NOMO-1 treated with DMSO at 0.1 percent for 48 hours (cell line): ENCODE measurements around the gene NAA35.
"Not testable (repeated sequence)": the region's sequence is repeated elsewhere in the genome, so short reads cannot be mapped to it uniquely, and the experiment has no call there.

Experiments
- DNase-seq: peaks from one replicate; lab custom pipeline; 2025; ENCODE audit not compliant: unreplicated experiment; lab: John Stamatoyannopoulos, UW

The NAA35 gene

DNA sequence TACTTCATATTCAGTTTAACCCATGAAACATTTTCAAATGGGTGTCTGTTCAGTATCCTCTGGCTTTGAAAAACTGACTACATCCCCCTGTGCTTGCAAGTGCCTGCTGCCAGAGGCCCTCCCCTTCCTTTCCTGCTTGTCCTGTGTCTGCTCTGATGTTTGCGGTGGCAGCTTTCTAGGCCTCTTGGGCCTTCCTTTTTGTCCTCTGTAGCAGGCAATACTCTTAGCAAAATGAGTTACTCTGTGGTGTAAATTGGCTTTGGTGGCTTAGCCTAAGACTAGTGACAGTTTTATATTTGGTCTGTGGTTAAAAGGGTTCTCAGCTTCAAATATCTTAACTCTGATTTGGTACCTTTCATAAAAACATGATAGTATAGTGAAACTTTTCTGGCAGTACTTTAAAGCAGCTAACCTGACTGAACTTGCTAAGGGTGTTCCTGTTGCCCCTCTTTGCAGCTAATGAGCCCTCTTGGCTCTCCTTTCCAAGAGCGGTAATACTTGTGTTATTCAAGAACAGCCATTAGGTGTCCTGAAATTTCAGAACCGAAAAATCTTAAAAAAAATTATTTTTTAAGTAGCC, 81.8 kb downstream of the NAA35 start:
- no peak for DNase-seq

DNA sequence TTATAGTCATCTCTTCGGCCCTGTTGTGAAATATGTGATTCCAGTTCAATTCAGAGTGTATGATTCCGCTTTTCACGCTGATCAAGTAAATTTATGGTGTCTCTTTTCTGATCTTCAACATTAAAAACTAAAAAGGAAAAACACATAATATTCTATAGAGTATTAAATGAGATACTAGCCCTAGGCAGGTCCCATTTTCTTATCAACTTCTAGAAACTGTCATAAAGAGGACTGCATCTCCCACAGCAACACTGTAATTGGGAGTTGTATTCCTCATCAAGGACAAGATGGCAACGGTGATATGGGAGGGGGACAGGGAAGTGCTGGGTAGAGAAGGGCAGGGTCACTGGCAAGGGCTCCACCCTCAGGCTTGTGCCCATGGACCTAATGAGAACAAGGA, 86.8 kb downstream of the NAA35 start:
- no peak for DNase-seq

DNA sequence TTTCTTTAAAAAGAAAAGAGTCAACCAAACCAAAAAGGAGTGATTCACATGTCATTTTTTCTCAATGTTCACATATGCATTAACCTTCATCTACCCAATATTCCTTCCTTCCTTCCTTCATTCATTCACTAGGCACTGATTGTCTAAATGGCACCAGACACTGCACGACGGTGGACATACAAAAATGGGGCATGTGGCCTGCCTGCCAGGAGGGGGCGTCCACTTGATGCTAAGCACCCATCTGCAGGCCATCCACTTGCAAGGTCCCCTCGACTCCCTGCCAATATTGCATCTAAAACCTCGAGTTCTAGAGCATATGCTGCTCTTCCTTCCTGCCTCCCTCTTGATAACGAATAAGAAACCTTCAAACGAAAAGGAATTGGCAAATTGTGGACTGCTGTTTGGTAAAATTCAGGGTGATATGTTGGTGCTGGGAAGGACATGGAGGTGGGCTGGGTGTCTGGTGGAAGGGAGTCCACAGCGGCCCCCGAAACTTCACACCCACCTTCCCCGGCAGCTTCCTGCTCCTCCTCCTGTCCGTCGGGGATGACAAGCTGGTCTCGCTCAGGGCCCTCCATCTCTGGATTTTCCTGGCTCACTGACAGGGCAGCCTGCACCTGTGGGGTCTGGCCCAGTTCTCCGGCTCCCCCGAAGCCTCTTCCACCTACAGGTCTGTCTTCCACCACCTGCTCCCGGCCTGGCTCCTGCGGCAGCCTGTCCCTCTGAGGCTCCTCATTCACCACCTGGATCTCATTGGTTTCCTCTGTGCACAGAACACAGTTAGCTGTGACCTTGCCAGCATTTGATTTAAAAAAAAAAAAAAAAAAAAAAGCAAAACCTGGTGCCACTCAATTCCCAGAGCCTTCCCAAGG, 94.2 kb downstream of the NAA35 start:
- DNase-seq: no peak

DNA sequence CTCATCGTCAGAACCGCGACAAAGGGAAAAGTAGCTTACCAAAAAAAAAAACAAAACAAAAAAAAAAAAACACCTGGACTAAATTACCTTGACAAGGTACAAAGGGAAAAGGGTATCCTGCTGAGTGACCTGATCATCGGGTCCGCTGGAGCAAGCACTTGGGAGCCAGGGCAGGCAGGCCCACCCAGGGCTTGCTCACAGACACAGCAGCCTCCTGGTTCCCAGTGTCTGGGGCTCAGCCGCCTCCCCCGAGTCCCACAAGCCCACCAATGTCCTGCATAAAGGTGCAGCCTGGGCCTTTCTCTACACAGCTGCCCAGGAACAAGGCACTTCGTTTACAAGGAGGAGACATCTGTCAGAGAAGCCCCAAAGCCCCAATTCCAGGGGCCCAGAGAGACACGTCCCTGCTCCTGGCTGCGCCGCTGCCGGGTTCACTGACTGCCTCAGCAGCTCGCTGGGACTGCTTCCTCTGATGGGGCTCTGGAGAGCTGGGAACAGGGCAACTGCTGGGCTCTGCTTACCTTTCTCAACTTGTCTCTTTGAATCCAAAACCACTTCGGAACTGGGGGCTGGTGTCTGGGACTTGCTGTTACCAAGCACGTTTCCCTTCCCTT, 95.0 kb downstream of the NAA35 start:
- no peak for DNase-seq

DNA sequence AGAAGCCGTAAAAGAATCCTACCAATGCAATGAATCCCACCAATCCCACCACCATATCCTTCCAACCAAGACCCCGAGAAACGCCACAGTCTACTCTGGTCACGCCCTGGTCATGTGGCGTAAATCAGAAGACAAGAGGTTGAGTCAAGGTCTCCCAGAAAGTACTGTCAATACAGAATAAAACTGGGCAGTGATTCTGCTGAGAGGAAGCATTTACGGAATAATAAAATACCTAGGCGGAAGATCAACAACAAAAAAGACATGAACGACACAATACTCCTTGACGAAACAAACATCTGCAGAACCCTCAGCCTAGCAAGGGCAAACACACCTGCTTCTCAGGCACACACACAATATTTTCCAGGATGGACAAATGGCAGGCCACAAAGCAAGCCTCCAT, 95.6 kb downstream of the NAA35 start:
- no peak for DNase-seq

DNA sequence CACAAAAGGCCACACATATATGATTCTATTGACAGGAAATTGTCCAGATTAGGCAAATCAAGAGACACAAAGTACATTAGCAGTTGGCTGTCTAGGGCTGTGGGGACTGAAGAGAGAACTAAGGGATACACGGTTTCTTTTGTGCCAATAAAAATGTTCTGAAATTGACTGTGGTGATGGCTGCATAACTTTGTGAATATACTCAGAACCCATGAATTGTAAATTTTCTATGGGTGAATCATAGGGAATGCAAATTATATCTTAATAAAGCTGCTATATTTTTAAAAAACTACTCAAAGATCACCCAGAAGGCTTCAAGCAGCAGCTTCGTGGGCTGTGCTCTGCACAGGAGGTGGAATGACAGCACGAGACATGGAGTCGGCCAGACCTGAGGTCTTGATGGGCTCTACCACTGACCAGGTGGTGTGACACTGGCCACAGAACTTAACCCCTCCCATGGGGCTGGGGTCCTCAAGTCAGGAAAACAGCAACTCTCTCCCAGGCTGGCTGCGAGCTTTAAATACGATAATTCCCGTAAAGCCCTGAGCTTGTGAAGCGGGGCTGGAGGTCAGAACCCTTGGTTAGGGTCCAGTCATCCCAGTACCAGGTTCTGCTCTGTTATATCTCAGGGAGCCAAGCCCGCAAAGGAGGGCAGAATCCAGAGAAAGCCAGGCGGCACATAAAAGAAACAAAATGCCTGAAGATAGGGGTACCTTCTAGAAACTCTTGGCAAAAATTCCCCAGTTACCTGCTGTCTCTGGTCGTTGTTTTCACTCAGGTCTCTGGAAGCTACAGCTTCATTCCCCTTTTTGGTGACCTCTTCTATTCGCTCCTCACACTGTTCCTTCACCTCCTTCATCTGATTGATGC, 99.3 kb downstream of the NAA35 start:
- DNase-seq: no peak

DNA sequence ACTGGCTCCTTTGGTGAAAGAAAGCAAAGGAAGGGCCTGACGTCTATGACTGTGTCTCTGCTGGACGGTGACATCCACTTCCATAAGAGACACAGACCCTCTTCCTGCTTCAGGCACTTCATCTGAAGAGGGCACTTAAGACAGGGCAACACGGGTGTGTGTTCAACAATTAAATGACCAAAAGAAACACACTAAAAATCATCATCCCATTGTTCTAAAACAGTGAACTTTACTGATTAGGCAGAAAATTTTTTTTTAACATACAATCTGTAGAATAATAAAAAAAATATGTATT, 99.9 kb downstream of the NAA35 start:
- DNase-seq: no peak

DNA sequence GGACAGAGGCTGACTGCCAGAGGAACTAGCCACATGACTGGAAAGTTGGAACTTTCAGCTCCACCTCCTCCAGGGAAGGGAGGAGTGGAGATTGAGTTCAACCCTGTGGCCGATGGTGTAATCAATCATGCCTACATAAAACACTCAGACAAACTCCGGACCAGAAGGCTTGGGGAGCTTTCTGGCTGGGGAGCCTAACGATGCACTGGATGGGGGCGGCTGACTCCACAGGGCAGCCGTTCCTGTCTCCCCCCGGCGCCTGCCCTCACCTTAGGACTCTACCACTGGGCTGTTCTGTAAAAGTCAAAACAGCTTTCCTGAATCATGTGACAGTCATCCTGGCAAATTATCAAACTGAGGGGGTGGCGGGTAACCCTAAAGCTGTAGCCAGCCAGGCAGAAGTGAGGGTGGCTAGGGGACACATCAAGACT, 100.4 kb downstream of the NAA35 start:
- no peak for DNase-seq

DNA sequence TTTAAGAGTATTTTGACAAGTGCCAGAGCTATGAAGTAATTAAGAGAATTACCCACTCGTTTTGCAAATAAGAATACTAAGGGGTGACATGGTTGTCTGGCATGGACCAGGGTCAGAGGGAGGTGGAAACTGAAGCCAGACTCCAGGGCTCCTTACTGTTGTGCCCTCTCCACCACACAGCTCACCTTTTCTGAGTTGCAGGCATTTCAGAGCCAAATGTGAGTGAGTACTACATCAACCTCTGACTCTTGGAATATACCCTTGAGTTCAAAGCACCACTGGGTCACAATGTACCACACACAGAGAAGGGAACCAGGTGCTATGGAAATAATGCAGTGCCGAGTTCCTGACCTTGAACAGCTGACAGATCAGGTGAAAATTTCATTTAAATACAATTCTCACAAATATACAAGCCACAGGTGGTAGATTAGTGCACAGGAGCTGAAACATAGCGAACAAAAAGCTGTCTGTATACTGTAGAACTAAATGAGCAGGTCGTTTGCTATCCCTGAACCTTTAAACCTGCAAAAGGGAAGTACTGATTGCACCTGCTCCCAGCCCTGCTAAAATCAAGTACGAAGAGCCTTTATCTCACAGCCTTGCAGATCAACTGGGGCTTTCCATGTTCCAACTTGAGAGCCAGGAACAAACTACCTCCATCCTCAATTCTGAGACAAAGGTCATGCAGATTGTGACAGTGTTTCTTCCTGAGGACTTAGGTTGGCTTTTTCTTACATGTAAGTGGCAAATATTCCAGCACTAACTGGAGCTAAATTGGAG, 101.4 kb downstream of the NAA35 start:
- no peak for DNase-seq

DNA sequence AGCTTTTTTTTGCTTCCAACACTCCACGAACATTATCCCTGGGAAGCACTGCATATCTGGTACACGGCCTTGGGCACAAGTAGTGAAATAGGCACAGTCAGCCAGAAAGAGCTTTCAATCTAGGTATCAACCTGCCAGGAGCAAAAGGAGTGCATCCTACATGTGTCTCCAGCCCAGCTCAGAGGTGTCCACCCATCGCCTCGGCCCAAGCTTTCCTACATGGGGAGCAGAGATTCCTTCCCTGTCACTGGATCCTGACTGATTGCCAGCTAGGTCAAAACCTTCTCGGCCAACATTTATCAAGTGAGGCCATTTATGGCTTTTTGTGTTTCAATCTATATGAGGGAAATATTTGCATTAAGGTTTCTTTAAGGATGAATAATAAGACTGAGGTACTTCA, 102.6 kb downstream of the NAA35 start:
- DNase-seq: no peak

DNA sequence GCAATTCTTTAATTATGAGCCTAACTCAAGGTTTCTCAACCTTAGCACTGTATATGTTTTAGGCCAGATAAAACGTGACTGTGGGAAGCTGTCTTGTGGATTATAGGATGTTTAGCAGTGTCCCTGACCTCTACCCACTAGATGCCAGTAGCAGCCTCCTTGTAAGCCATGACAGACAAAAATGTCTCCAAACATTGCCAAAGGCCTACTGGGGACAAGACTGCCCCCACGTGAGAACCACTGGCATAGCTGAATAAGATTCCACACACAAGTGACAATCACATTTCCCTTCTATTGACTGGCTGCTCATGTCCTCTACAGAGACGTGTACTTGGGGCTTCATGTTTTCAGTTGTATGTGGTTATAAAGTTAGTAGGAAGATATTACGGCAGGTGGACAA, 103.1 kb downstream of the NAA35 start:
- DNase-seq: no peak

DNA sequence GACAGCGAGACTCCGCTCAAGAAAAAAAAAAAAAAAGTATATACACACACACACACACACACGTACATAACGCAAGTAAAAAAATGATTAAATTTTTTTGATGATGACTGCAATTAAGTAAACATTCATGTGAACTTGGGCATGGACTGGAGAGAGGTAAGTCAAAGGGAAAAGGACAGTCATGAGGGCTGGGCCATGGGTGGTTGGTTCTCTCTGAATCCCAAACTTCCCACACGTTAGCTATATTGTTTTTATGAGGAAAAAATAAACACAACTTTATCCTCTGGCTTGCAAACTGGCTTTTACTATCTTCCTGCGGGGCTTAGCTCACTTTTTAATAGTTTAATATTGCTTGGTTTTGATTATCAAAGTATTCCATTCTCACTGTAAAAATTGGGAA, 104.7 kb downstream of the NAA35 start:
- DNase-seq: no peak

DNA sequence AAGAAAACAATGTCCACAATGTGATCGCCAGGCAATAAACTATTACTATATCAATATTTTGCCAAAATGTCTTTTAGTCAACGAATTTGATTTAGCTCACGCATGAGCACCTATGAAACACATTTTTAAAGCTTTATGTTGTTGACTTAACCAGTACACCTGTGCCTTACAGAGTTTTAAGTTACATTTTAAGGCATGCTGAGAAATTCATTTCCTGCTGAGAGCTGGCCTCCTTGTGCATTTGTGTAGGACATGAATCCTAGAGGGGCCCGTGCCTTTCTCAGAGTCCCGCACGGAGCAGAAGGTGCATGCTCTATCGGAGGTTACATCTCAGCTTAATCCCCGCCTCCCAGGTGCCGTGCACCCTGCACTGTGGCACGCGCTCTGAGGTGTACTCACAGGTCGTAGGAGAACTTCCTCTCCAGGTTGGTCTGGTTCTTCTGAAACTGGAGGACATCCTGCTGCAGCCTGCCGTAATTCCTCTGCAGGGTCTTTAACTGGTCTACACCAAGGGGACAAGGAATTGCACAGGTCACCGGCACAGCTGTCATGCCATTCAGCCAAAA, 105.2 kb downstream of the NAA35 start:
- DNase-seq: no peak

DNA sequence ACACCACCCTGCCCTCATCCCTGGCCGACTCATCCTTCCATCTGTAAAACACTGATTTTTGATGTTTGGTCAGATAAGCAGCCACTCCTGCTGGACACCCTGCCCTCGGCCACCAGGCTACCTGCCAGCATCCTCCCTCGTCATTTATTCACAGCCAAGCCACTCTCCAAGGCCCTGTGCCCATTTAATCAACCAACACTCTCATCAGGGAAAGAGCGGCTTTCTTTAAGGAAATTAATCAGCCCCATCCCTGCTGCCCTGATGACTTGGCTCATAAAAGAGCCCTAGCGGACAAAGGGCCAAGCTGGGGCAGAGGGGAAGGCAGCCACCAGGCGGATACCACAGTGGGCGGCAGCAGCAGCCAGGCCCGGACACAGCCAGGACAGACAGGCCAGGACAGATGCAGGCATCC, 106.0 kb downstream of the NAA35 start:
- no peak for DNase-seq

DNA sequence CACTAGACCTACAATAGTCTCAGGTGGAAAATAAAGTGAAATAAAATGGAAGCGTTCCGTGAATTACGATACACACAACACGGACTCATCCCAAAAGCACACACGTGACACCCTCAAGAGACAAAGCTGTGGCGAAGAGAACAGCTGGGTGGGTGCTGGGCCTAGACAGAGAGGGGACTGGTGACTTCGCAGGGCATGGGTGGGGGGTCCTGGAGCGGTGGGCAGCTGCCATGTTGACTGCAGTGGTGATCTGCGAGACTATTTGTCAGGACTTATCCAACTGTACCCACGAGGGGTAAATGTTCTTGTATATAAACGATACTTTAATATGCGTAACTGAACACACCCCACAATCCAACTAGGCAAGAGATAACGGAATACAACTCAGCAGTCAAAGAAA, 106.4 kb downstream of the NAA35 start:
- no peak for DNase-seq

DNA sequence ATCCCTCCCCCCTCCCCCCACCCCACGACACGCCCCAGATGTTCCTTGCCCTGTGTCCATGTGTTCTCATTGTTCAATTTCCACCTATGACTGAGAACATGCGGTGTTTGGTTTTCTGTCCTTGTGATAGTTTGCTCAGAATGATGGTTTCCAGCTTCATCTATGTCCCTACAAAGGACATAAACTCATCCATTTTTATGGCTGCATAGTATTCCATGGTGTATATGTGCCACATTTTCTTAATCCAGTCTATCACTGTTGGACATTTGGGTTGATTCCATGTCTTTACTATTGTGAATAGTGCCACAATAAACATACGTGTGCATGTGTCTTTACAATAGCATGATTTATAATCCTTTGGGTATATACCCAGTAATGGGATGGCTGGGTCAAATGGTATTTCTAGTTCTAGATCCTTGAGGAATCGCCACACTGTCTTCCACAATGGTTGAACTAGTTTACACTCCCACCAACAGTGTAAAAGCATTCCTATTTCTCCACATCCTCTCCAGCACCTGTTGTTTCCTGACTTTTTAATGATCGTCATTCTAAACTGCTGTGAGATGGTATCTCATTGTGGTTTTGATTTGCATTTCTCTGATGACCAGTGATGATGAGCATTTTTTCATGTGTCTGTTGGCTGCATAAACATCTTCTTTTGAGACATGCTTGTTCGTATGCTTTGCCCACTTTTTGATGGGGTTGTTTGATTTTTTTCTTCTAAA, 107.2 kb downstream of the NAA35 start:
- DNase-seq: not testable (repeated sequence)

DNA sequence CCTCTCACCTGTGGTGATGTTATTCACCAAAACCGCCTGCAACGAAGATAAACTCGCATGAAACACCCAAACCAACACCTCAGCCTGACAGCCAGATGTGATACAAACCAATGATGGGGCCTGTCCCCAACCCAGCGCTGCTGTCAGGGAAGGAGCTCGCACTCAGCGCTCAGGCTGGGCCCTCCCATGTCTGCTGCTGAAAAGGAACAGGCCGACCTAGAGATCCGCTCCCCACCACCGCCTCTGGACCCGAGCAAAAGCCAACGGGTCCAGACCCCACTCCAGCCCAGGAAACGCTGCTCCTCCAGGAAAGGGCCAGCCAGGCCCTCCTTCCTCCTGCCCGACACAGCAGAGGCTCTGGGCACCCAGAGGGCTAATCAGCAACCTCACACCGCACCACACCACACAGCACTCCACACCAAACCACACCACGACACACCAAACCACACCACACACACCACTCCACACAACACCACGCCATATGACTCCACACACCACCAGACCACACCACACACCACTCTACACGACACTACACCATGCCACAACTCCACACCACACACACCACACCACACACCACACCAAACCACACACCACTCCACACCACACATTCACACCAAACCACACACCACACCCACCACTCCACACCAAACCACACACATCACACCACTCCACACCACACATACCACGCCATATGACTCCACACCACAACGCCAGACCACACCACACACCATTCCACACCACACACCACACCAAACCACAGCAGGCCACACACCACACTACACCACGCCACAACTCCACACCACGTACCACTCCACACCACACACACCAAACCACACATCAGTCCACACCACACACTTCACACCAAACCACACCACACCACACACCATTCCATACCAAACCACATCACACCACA, 111.9 kb downstream of the NAA35 start:
- no peak for DNase-seq

DNA sequence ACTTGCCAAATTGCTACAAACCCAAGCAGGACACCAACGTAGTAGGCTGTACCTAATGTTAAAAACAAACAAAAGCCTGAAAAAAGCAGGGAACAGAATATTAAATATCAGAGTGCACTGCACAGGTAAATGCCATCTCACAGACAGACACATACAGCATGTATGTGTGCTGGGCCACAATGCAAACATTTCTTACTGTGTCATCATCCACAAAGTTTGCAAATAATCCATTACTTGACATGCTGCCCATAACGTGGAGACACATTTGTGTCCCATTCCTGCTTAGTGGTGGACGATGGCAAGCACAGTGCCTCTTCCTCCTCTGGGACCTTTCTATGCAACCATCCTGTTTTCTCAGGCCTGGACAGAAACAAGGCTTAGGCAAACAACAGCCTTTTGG, 113.7 kb downstream of the NAA35 start:
- no peak for DNase-seq

DNA sequence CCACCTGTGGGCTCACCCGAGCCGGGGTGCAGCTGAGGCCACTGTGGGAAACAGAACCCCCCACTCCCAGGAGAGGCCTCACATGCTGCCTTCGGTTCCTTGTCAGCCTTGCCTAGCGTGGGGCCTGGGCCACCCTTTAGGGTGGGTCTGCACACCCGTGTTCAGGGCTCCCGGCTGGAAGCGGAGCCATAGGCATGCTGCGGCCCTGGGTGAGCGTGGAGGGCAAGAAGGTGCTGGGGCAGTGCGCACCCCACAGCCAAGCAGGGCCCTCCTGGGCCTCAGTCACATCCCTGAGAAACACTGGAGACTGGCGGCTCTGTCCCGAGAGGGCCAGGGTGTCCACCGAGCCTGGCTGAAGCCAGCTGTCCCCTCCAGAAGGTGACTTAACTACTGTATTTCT, 116.5 kb downstream of the NAA35 start:
- no peak for DNase-seq
